ENCODE measurements around the gene CADM2. TPM values are rescaled to one million over a fixed set of nuclear protein-coding genes. Genes with fewer than 3 reads are reported as not detected.

CADM2 gene
- total RNA-seq, 1 experiment from 2014 or later: not detected

GRCh38 chr3:85005946-85006345 lies 47.2 kb downstream of the CADM2 start:
- BruUV-seq (replicated peaks): no TSS peak
- Histone ChIP-seq H3K27me3 (ENCODE audit: insufficient read depth, low read length) (no peaks in the 10 kb centered on the region), H2AFZ (ENCODE audit: low read depth, low read length, poor library complexity, severe bottlenecking) (no peak overlapping the region), H3K9me2 (ENCODE audit: insufficient read depth) (no peaks in the 10 kb centered on the region), H4K20me1 (ENCODE audit: insufficient read depth) (no peaks in the 10 kb centered on the region), H3K79me2 (ENCODE audit: insufficient read depth, low read length) (no peaks in the 10 kb centered on the region), H3K4me3 (replicated peaks in 1 of 2; ENCODE audit: low read depth in 1 of 2, low read length in 2 of 2) (no peak overlapping the region), H3K36me3 (ENCODE audit: control insufficient read depth in 1 of 2, insufficient read depth in 2 of 2, low read length in 2 of 2) (no peaks in the 10 kb centered on the region), H3K9me3 (ENCODE audit: control insufficient read depth in 1 of 2, insufficient read depth in 1 of 2, low read depth in 1 of 2, low read length in 2 of 2) (peaks cover 4 to 8% of the 10 kb centered on the region in 2 experiments; a peak in 2 of 4 replicates), H3K4me1 (ENCODE audit: control insufficient read depth in 1 of 2, insufficient read depth in 2 of 2, low read length in 2 of 2) (no peaks in the 10 kb centered on the region), H3K9ac (ENCODE audit: low read length) (no peak overlapping the region), H3K27ac (ENCODE audit: low read depth, low read length) (no peak overlapping the region), H3K4me2 (ENCODE audit: low read length) (no peak overlapping the region)
- DNase-seq (ENCODE audit: low read depth, low spot score) (no peak), ATAC-seq (no peak)
- RAD21 ChIA-PET (ENCODE audit: low non-redundant PET in 1 of 2, low total read pairs in 2 of 2, uncharacterized antibody in 2 of 2, unreplicated experiment in 2 of 2): no interaction called here
- TF ChIP-seq TCF7L2 (IDR thresholded peaks at IDR 0.05; ENCODE audit: borderline replicate concordance, extremely low read depth, insufficient read depth, insufficient read length) (no peak), CTCF (IDR thresholded peaks at IDR 0.05 in 2 of 3, conservative IDR thresholded peaks at IDR 0.05 in 1 of 3; ENCODE audit: borderline replicate concordance in 1 of 3, insufficient read depth in 1 of 3, low read depth in 2 of 3, low read length in 2 of 3) (no peak)
- POLR2A ChIA-PET: no interaction called here
- CTCF ChIA-PET: no interaction called here
- intact Hi-C loops (cut with micrococcal nuclease): no loop called here

- no peaks in the 10 kb centered on the region for H3K27me3 ChIP-seq (ENCODE audit: insufficient read depth, low read length)
- H3K36me3 ChIP-seq (ENCODE audit: control insufficient read depth in 1 of 2, insufficient read depth in 2 of 2, low read length in 2 of 2): no peaks in the 10 kb centered on the region
- no peak for DNase-seq (ENCODE audit: low read depth, low spot score)
- no TSS peak for BruUV-seq (replicated peaks)
- ChIA-PET POLR2A (no interaction called here), CTCF (no interaction called here), RAD21 (ENCODE audit: low non-redundant PET in 1 of 2, low total read pairs in 2 of 2, uncharacterized antibody in 2 of 2, unreplicated experiment in 2 of 2) (no interaction called here)
- H3K27ac ChIP-seq (ENCODE audit: low read depth, low read length): no peak overlapping the region
- H3K79me2 ChIP-seq (ENCODE audit: insufficient read depth, low read length): no peaks in the 10 kb centered on the region
- H3K9ac ChIP-seq (ENCODE audit: low read length): no peak overlapping the region
- H3K4me1 ChIP-seq (ENCODE audit: control insufficient read depth in 1 of 2, insufficient read depth in 2 of 2, low read length in 2 of 2): no peaks in the 10 kb centered on the region
- H3K4me3 ChIP-seq (replicated peaks in 1 of 2; ENCODE audit: low read depth in 1 of 2, low read length in 2 of 2): no peak overlapping the region
- H3K4me2 ChIP-seq (ENCODE audit: low read length): no peak overlapping the region
- no peak for ATAC-seq
- peaks cover 4 to 8% of the 10 kb centered on the region in 2 experiments; a peak in 2 of 4 replicates for H3K9me3 ChIP-seq (ENCODE audit: control insufficient read depth in 1 of 2, insufficient read depth in 1 of 2, low read depth in 1 of 2, low read length in 2 of 2)
- intact Hi-C loops (cut with micrococcal nuclease): no loop called here
- H4K20me1 ChIP-seq (ENCODE audit: insufficient read depth): no peaks in the 10 kb centered on the region
- H2AFZ ChIP-seq (ENCODE audit: low read depth, low read length, poor library complexity, severe bottlenecking): no peak overlapping the region
- H3K9me2 ChIP-seq (ENCODE audit: insufficient read depth): no peaks in the 10 kb centered on the region
- TF ChIP-seq POLR2A (IDR thresholded peaks at IDR 0.05; ENCODE audit: borderline replicate concordance, extremely low read depth, insufficient read depth, insufficient read length) (no peak), CEBPB (IDR thresholded peaks at IDR 0.05; ENCODE audit: low read depth) (no peak)
Observed at GRCh38 chr3:85007195-85008094, 48.7 kb downstream of the CADM2 start.
